Loucy (cell line): ENCODE measurements around the gene DSCAML1.

Experiments used
- H2AFZ ChIP-seq: fragments of 200-600 bp; sonication (generic); 2 replicates; pipeline ENCODE4 v1.6.0; 2016; ENCODE audit warnings: antibody characterized with exemption, mild to moderate bottlenecking, low read length, moderate library complexity
- H3F3A ChIP-seq: fragments of 200-600 bp; 2 replicates; pipeline ENCODE4 v1.6.0; 2016; ENCODE audit warnings: antibody characterized with exemption, low read depth, mild to moderate bottlenecking
- H3K27me3 ChIP-seq: fragments of 200-600 bp; sonication (generic); 2 replicates; pipeline ENCODE4 v1.6.1; 2014; ENCODE audit warnings: low read length, mild to moderate bottlenecking; ENCODE audit not compliant: insufficient read depth, poor library complexity, severe bottlenecking
- H3K36me3 ChIP-seq: fragments of 200-600 bp; sonication (generic); 2 replicates; pipeline ENCODE4 v1.6.1; 2016; ENCODE audit warnings: low read length; ENCODE audit not compliant: insufficient read depth
- H3K4me1 ChIP-seq: fragments of 200-600 bp; sonication (generic); 2 replicates; pipeline ENCODE4 v1.5.1; 2014; ENCODE audit warnings: low read length, mild to moderate bottlenecking; ENCODE audit not compliant: insufficient read depth, poor library complexity, severe bottlenecking
- H3K4me2 ChIP-seq: fragments of 200-600 bp; sonication (generic); 2 replicates; pipeline ENCODE4 v1.6.0; 2014; ENCODE audit warnings: antibody characterized with exemption, low read length, low read depth, mild to moderate bottlenecking; ENCODE audit not compliant: poor library complexity, severe bottlenecking
- H3K4me3 ChIP-seq: fragments of 200-600 bp; sonication (generic); 2 replicates; pipeline ENCODE4 v1.5.1; 2014; ENCODE audit warnings: low read length, mild to moderate bottlenecking, mixed read lengths; ENCODE audit not compliant: poor library complexity, severe bottlenecking
- H3K79me2 ChIP-seq: fragments of 200-600 bp; sonication (generic); 2 replicates; pipeline ENCODE4 v1.6.1; 2014; ENCODE audit warnings: low read length; ENCODE audit not compliant: insufficient read depth
- H3K9ac ChIP-seq: fragments of 200-600 bp; sonication (generic); 2 replicates; pipeline ENCODE4 v1.6.0; 2014; ENCODE audit warnings: mild to moderate bottlenecking, low read depth, low read length, moderate library complexity; ENCODE audit not compliant: poor library complexity, severe bottlenecking
- H3K9me2 ChIP-seq: fragments of 200-600 bp; sonication (generic); replicated peaks from 2 replicates; pipeline ENCODE4 v1.6.1; 2016; ENCODE audit warnings: low read depth, low read length, mixed read lengths
- H3K9me3 ChIP-seq: fragments of 200-600 bp; sonication (generic); 2 replicates; pipeline ENCODE4 v1.6.1; 2014; ENCODE audit warnings: mild to moderate bottlenecking, antibody characterized with exemption, low read length, low read depth; ENCODE audit not compliant: insufficient read depth
- H4K20me1 ChIP-seq: fragments of 200-600 bp; sonication (generic); 2 replicates; pipeline ENCODE4 v1.6.0; 2014; ENCODE audit warnings: antibody characterized with exemption, low read length, mild to moderate bottlenecking; ENCODE audit not compliant: insufficient read depth, poor library complexity, severe bottlenecking
- EZH2phosphoT487 ChIP-seq: fragments of 200-600 bp; IDR thresholded peaks from 2 replicates; pipeline ENCODE4 v1.6.1; 2018; ENCODE audit warnings: antibody characterized with exemption, mild to moderate bottlenecking, moderate library complexity, borderline replicate concordance
- TF ChIP-seq, protein P1 (sequence below): fragments of 200-600 bp; sonication (generic); conservative IDR thresholded peaks from 2 replicates; pipeline ENCODE4 v1.5.1; 2014; ENCODE audit warnings: mild to moderate bottlenecking, antibody characterized with exemption, low read length

The DSCAML1 gene

GRCh38 chr11:117806846-117807245 lies 9.8 kb upstream of the DSCAML1 start:
- Histone ChIP-seq H3K27me3 (no peaks in the 10 kb centered on the region), H3K4me2 (no peak overlapping the region), H3K36me3 (no peaks in the 10 kb centered on the region), H3F3A (no peaks in the 10 kb centered on the region), H3K9me2 (no peaks in the 10 kb centered on the region), H3K4me3 (no peak overlapping the region), H3K9me3 (no peaks in the 10 kb centered on the region), H3K9ac (no peak overlapping the region), H2AFZ (no peak overlapping the region), H3K4me1 (no peaks in the 10 kb centered on the region), H3K79me2 (no peaks in the 10 kb centered on the region), H4K20me1 (no peaks in the 10 kb centered on the region)
- TF ChIP-seq, protein P1, sequence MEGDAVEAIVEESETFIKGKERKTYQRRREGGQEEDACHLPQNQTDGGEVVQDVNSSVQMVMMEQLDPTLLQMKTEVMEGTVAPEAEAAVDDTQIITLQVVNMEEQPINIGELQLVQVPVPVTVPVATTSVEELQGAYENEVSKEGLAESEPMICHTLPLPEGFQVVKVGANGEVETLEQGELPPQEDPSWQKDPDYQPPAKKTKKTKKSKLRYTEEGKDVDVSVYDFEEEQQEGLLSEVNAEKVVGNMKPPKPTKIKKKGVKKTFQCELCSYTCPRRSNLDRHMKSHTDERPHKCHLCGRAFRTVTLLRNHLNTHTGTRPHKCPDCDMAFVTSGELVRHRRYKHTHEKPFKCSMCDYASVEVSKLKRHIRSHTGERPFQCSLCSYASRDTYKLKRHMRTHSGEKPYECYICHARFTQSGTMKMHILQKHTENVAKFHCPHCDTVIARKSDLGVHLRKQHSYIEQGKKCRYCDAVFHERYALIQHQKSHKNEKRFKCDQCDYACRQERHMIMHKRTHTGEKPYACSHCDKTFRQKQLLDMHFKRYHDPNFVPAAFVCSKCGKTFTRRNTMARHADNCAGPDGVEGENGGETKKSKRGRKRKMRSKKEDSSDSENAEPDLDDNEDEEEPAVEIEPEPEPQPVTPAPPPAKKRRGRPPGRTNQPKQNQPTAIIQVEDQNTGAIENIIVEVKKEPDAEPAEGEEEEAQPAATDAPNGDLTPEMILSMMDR = no peak
- TF ChIP-seq EZH2phosphoT487 = no peak

- TF ChIP-seq, protein P1 = no peak
- TF ChIP-seq EZH2phosphoT487 = no peak
- H3K9me2 ChIP-seq = no peaks in the 10 kb centered on the region
- no peaks in the 10 kb centered on the region for H3K27me3 ChIP-seq
- no peak overlapping the region for H2AFZ ChIP-seq
- H3K9me3 ChIP-seq = no peaks in the 10 kb centered on the region
- no peak overlapping the region for H3K9ac ChIP-seq
- H4K20me1 ChIP-seq = no peaks in the 10 kb centered on the region
- no peaks in the 10 kb centered on the region for H3K4me1 ChIP-seq
- H3F3A ChIP-seq = no peaks in the 10 kb centered on the region
- no peaks in the 10 kb centered on the region for H3K36me3 ChIP-seq
- no peak overlapping the region for H3K4me2 ChIP-seq
- no peak overlapping the region for H3K4me3 ChIP-seq
- no peaks in the 10 kb centered on the region for H3K79me2 ChIP-seq
Observed at GRCh38 chr11:117805045-117805444, 8.0 kb upstream of the DSCAML1 start.

- Histone ChIP-seq H3K4me2 (no peak overlapping the region), H3K9me2 (no peaks in the 10 kb centered on the region), H3K79me2 (no peaks in the 10 kb centered on the region), H3K4me3 (no peak overlapping the region), H3F3A (no peaks in the 10 kb centered on the region), H4K20me1 (no peaks in the 10 kb centered on the region), H3K9me3 (no peaks in the 10 kb centered on the region), H3K4me1 (no peaks in the 10 kb centered on the region), H3K27me3 (no peaks in the 10 kb centered on the region), H3K9ac (no peak overlapping the region), H3K36me3 (no peaks in the 10 kb centered on the region), H2AFZ (no peak overlapping the region)
- TF ChIP-seq, protein P1 = no peak
- no peak for TF ChIP-seq EZH2phosphoT487
Observed at GRCh38 chr11:117803896-117804295, 6.9 kb upstream of the DSCAML1 start.
